RCC 7860 (cell line): Measurements from ENCODE around the gene RHBDL2.
"Not testable (repeated sequence)": the region's sequence is repeated elsewhere in the genome, so short reads cannot be mapped to it uniquely, and the experiment has no call there.

Source experiments
- DNase-seq: peaks from one replicate; pipeline ENCODE4 v3.0.0-alpha.2; 2015; ENCODE audit warnings: low spot score
- FAIRE-seq: peaks from 2 replicates; lab custom pipeline; 2012; peaks lifted over from hg19 to GRCh38; lab: Jason Lieb, UNC

The RHBDL2 gene

GRCh38 chr1:38938722-38939260, 2.8 kb downstream of the RHBDL2 start:
- FAIRE-seq (no peak), DNase-seq (no peak)

GRCh38 chr1:38932571-38932970, 9.1 kb downstream of the RHBDL2 start:
- DNase-seq (no peak), FAIRE-seq (no peak)

- DNase-seq = no peak
- no peak for FAIRE-seq
These were observed 12.2 kb downstream of the RHBDL2 start for GRCh38 chr1:38929476-38929875.

GRCh38 chr1:38929054-38929453, 12.6 kb downstream of the RHBDL2 start:
- FAIRE-seq (no peak), DNase-seq (no peak)

GRCh38 chr1:38926091-38926490, 15.5 kb downstream of the RHBDL2 start:
- FAIRE-seq = no peak
- DNase-seq = no peak

GRCh38 chr1:38925391-38925790, 16.2 kb downstream of the RHBDL2 start:
- FAIRE-seq (no peak), DNase-seq (no peak)

- FAIRE-seq = no peak
- DNase-seq = no peak
These were observed 18.0 kb downstream of the RHBDL2 start for GRCh38 chr1:38923607-38924006.

GRCh38 chr1:38919130-38919529, 22.5 kb downstream of the RHBDL2 start:
- FAIRE-seq = no peak

GRCh38 chr1:38918568-38918967, 23.1 kb downstream of the RHBDL2 start:
- FAIRE-seq (no peak), DNase-seq (no peak)

More at GRCh38 chr1:38919130-38919529, 22.5 kb downstream of the RHBDL2 start:
- DNase-seq = no peak

- DNase-seq = no peak
- no peak for FAIRE-seq
These were observed 23.9 kb downstream of the RHBDL2 start for GRCh38 chr1:38917772-38918171.

- no peak for DNase-seq
These were observed 24.3 kb downstream of the RHBDL2 start for GRCh38 chr1:38917337-38917736.

GRCh38 chr1:38915352-38915948, 26.2 kb downstream of the RHBDL2 start:
- no peak for FAIRE-seq
- DNase-seq = no peak

More at GRCh38 chr1:38917337-38917736, 24.3 kb downstream of the RHBDL2 start:
- no peak for FAIRE-seq

GRCh38 chr1:38914908-38915307, 26.7 kb downstream of the RHBDL2 start:
- not testable (repeated sequence) for FAIRE-seq

GRCh38 chr1:38908821-38909220, 32.8 kb downstream of the RHBDL2 start:
- no peak for DNase-seq
- no peak for FAIRE-seq

More at GRCh38 chr1:38914908-38915307, 26.7 kb downstream of the RHBDL2 start:
- DNase-seq = not testable (repeated sequence)

GRCh38 chr1:38905985-38906384, 35.6 kb downstream of the RHBDL2 start:
- no peak for DNase-seq
- no peak for FAIRE-seq

GRCh38 chr1:38899560-38899959, 42.1 kb downstream of the RHBDL2 start:
- FAIRE-seq (no peak), DNase-seq (no peak)

- DNase-seq (no peak), FAIRE-seq (no peak)
These were observed 42.9 kb downstream of the RHBDL2 start for GRCh38 chr1:38898653-38899230.

- FAIRE-seq = no peak
- DNase-seq = no peak
These were observed 45.5 kb downstream of the RHBDL2 start for GRCh38 chr1:38896169-38896568.

- FAIRE-seq (no peak), DNase-seq (no peak)
These were observed 48.7 kb downstream of the RHBDL2 start for GRCh38 chr1:38892976-38893375.

GRCh38 chr1:38891753-38892152, 49.9 kb downstream of the RHBDL2 start:
- FAIRE-seq = no peak
- DNase-seq = no peak

GRCh38 chr1:38889589-38889988, 52.0 kb downstream of the RHBDL2 start:
- no peak for DNase-seq
- no peak for FAIRE-seq
